K562 (cell line): ENCODE data around the gene LAMA2.

Experiments used
- POLR2AphosphoS2 ChIP-seq: IDR thresholded peaks from 2 replicates; pipeline ENCODE4 v1.6.1; 2012; ENCODE audit warnings: low read length, improper control_type of control experiment
- RNF2 ChIP-seq: sonication (generic); IDR thresholded peaks from 2 replicates; pipeline ENCODE4 v1.6.1; 2016

GRCh38 chr6:128886706-128887105 is 3.8 kb downstream of the LAMA2 start:
- TF ChIP-seq POLR2AphosphoS2 (no peak), RNF2 (no peak)
